ENCODE measurements around the gene CTRB2.

CTRB2 gene

DNA sequence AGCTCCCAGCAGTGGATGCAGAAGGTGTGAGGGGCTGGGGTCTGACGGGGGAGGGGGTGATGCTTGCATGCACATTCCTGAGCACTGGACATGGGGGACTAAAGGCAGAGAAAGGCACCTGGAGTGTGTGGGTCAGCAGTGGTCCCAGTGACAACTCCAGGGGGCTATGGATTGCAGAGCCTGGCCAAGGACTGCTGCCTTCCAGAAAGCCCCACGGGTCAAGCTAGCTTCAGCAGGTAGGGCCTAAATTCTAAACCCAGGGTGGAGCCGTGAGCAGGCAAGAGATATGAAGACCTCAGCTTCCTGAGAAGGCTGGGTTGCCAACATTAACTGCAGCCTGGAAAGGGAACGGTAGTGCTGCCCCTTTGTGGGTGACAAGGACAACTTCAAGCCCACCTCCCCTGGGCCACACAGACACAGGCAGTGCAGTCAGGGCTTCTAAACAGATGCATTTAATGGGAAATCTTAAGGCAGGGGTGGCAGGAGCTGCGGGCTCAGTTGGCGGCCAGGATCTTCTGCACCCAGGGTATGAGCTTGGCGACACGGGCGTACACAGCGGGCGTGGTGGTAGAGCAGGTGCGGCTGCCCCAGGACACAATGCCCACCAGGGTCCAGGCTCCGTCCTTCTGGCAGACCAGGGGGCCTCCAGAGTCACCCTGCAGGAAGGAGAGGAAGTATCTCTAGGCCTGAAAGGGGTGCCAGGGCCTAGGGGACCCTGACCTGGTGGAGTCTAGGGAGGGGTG, 3.1 kb downstream of the CTRB2 start:
- no peak for DNase-seq

DNA sequence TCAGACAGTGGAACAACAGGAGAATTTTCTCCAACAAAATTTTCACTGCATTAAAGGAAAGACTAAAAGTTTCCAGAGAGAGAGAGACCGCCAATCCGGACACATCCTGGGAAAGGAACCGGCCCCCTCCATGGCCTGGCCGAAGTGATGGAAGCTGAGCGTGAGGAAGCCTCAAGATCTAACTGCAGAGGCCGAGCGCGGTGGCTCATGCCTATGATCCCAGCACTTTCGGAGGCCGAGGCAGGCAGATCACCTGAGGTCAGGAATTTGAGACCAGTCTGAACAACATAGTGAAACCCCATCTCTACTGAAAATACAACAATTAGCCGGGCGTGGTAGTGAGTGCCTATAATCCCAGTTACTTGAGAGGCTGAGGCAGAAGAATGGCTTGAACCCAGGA, 3.9 kb downstream of the CTRB2 start:
- no peak for DNase-seq

DNA sequence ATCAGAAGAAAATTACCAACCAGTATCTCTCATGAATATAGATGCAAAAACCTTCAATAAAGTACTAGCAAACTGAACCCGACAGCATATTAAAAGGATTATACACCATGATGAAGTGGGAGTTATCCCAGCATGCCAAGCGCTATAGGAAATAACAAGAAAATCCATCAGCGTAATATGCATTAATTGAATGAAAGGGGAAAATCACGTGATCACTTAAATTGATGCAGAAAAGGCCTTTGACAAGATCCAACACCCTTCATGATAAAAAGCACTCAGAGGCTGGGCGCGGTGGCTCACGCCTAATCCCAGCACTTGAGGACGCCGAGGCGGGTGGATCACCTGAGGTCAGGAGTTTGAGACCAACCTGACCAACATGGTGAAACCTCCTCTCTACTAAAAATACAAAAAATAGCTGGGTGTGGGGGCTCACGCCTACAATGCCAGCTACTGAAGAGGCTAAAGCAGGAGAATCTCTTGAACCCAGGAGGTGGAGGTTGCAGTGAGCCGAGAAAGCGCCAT, 4.8 kb downstream of the CTRB2 start:
- no peak for DNase-seq

DNA sequence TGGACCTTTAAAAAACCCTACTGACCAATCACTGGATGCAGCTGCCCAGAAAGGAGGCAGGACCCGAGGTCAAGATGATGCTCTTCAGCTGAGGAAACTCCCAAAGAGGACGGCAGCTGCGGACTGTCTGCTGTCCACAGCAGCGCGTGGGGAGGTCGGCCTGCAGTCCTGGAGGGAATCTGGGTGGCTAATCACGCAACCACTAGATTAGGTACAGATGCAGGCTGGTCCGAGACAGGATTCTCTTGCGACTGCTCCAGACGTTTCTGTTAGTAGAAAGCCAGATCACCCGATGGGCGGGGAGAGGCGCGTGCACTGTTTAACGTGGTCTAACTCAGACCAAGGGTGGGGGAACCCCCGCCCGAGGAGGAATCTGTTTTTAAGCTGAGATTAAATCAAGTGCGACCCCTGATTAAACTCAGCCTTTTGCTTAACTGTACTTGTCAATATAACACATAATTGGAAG, 8.8 kb downstream of the CTRB2 start:
- DNase-seq = no peak

DNA sequence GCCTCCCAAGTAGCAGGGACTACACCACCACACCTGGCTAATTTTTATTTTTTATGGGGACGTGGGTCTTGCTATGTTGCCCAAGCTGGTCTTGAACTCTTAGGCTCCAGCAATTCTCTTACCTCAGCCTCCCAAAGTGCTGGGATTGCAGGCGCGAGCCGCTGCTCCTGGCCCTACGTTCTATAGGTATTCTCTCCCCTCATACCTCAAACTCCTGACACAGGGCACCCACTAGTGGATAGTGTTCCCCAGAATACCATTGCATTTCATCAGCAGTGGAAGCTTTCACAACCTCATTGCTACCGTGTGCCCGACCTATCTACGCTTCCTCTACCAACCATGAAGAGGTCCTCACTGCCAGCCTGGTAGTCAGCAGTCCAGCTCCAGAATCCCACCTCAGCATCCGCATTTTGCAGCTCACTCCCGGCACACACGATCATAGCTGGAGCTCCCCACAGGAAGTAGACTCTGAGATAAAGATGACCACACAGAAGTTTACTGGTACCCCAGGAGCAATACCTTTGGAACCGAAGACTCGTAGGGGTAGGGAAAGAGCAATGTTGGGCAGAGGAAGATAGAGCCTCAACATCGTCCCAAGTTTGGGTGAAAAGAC, 9.3 kb downstream of the CTRB2 start:
- no peak for DNase-seq

DNA sequence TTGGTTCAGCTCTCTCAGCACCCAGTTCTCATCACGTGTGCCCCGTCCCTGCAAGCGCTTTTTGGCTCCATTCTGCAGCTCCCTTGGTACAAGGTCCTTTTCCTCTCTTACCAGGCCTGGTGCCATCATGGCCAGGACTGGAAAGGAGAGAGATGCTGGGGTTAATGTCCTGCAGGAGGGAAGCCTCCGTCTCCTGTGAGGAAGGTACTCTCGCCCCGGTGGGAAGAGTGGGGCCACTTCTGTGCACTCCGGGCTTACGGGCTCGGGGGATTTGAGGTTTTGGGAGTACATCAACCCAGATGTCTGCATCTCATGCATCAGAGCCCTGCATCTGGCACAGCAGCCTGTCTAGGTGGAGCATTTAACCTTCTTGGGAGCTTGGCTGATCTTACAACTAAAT, 10.1 kb downstream of the CTRB2 start:
- no peak for DNase-seq

DNA sequence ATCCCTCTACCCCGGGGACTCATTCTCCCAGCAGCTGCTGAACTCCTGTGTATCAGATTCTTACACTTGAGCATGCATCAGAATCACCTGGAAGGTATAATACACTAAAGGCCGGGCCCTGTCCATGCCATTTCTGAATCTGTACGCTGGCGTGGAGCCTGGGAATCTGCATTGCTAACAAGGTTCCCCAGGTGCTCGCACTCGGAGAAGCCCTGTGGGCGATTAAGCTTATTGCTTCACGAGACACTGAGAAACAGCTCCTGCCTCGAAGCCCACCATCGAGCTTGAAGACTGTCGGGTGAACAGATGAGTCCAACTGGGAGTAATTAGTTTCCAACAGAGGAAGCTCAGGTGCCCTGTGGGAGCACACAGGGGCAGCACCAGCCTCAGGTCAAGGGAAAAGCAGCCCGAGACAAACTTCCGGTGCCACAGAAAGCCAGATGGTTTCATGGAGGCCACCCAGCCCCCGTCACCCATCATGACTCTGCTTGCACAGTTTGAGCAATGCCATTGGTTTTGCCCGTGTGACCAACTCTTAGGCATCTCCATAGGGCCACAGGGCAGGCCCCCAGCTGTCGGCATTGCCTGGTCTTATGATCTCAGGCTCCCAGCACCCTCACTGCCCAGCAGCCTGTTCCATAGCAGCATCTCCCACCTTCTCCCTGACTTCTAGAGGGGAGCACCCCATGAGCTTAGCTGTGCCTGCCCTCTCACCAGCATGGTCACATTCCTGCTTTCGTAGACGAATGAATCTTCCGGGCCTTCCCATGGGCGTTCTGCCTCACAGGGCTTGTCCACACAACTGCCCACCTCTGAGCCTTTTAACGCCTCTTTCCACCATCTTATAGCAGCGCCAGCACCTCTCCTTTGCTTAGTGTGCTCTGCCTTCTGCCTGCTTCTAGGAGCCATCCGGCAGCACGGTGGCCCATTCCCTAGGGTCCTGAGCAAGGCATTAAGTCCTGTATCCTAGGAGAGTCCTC, 10.9 kb downstream of the CTRB2 start:
- no peak for DNase-seq

DNA sequence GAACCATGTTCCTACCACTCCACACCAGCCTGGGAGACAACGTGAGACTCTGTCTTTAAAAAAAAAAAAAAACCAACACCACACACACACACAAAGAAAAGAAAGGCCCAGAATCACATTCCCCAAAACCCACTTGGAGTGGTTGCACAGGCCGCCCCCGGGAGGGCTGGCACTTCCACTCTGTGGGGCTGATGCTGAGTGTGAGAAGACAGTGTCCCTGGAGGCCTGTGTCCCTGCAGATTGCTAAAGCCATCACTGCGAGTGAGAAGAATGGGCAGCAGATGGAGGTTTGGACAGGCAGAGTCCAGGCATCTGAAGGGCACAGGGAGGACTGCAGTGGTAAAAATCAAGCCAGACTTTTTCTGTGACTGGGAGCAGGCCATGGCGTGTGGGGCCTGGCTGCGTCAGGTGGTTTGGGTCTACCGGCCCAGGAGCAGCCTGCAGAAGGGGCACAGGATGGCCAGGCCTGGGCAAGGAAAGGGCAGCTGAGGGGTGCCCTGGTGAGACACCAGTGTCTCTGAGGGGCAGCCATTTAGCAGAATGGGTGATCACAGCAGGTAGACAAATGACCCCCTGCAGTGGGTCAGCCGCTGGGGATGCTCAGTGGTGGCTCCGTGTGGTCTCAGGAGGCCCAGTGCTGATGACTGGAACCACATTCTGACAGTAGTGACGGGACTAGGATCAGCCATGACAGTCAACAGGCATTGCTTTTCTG, 13.1 kb downstream of the CTRB2 start:
- no peak for DNase-seq

DNA sequence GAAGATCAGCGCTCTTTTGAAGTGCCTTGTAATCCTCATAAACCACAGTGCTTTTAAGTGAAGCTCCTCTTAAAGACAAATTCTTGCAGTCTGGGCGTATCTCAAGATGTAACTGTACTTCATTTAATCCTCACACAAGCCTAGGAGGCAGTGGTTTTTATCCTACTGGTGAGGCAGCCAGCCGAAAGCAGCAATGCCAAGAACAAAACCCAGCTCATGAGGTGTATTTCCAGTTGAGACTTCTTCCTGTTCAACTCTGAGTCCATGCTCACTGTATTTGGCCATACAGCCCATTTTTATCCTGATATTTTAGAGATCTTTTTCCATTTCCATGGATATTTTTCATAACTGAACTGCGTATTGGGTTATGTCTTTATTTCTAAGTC, 13.7 kb downstream of the CTRB2 start:
- DNase-seq = no peak

DNA sequence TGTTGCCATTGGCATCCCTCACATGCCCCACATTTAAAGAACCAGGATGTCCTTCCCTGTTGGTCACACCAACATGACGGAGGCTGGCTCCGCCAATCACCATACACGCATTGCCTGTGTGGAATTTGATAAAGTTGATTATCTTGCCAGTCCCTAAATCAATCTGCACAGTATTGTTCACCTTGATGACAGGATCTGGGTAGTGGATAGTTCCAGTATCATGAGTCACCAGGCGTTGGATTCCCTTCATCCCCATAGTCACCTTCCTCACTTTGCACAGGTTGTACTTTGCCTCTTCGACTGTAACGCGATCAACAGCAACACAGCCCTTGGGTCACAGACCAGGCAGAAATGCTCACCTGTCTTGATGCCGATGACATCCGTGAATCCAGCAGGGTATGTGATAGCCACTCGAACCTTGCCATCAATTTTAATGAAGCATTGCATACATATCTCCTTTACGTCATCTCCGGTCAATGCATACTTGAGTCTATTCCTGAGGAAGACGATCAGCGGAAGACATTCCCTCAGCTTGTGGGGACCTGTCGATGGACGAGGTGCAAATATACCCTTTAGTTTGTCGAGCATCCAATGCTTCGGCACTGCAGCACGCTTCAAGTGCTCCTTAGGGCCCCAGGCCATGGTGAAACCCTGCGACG, 14.2 kb downstream of the CTRB2 start:
- no peak for DNase-seq

DNA sequence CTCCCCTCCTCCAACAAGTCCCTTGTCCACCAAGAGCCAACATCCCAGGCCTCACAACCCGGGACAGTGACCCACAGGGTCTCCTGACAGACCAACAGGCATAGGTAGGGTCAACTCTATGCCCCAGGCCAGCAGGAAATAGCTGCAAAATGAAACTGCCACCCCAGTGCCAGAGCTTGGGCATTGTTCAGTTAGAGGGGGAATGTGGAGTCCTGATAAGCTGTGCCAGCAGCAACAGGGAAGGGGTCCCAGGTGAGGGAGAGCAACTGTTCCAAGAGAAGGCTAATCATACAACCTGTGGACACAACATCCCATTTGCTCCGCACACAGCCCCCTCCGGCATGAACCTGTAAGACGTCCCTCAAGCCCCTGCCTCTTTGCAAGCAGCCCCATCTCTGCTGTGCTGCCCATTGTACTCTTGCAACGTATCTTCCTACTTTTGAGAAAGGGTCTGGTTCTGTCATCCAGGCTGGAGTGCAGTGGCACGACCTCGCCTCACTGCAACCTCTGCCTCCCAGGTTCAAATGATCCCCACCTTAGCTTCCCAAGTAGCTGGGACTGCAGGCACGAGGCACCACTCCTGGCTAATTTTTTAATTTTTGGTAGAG, 17.2 kb downstream of the CTRB2 start:
- DNase-seq = no peak

DNA sequence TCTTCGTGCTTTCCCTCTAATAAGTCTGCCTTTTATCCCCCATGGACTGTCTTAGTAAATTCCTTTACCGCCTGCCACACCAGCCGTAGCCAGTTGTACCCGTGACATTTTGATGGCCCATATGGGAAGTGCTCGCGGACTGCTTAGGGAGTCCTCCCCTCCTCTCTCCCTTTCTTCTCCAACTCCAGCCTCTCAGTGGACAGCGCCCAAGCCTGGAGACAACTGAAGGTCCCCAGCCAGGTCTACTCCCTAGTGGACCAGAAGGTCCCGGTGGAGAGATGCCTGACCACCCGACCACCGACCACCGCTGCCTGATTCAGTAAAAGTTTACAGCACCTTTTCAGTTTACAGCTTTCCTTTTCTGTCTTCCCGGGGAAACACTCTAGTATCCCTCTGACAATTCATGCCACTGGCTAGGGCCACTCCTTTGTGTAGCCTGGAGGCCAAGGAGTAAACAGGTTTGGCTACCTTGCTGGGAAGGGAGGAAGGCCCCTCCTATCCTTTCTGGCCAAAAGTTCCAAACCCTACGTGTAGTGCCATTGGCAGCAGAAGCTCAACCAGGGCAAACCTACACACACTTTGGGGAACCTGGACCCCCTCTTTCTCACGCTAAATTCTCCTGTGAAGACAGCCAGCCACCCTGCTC, 18.0 kb downstream of the CTRB2 start:
- no peak for DNase-seq

DNA sequence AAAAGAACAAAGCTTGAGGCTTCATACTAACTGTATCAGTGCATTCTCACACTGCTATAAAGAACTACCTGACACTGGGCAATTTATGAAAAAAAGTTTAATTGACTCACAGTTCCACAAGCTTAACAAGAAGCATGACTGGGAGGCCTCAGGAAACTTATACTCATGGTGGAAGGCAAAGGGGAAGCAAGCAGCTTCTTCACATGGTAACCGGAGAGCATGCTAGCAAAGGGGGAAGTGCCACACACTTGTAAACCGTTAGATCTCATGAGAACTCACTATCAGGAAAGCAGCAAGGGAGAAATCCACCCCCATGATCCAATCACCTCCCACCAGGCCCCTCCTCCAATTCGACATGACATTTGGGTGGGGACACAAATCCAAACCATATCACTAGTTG, 25.3 kb downstream of the CTRB2 start:
- no peak for DNase-seq

DNA sequence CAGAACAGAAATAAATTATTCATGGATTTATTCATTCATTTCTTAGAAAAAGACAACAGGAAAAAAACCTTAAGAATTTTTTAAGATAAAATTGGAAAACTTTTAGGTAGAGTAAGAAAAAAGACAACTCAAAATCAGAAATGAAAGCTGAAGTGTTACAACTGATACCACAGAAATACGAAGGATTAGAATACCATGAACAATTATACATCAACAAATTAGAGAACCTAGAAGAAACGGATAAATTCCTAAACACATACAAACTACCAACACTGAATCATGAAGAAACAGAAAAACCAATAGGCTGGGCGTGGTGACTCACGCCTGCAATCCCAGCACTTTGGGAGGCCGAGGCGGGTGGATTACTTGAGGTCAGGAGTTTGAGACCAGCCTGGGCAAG, 27.8 kb downstream of the CTRB2 start:
- no peak for DNase-seq

DNA sequence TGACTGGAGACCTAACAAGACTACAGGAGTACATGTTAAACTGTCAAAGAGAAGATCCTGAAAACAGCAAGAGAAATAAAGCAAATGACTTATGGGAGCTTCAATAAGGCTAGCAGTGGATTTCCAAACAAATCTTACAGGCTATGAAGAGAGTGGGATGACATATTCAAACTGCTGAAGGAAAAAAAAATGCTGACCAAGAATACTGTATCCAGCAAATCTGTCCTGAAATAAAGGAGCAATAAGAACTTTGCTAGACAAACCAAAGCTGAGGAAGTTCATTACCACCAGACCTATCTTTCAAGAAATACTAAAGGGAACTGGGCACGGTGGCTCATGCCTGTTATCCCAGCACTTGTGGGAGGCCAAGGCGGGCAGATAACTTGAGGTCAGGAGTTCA, 30.0 kb downstream of the CTRB2 start:
- no peak for DNase-seq

DNA sequence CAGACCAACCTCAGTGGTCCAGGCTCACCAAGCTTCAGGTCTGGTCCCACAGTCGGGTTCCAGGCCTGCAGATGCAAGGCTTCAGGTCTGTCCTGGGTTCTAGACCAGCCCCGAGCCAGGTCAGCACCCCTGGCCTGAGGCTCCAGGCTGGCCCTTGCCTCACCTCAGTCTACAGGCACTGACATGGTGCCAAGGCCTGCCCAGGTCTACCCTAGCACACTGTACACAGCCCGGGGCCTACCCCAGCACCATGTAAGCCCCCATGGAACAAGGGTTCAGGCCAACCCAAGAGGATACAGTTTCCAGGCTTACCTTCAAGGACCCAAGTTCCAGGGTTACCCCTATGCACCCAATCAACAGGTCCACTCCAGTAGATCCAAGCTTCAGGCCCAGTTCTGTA, 31.9 kb downstream of the CTRB2 start:
- no peak for DNase-seq

DNA sequence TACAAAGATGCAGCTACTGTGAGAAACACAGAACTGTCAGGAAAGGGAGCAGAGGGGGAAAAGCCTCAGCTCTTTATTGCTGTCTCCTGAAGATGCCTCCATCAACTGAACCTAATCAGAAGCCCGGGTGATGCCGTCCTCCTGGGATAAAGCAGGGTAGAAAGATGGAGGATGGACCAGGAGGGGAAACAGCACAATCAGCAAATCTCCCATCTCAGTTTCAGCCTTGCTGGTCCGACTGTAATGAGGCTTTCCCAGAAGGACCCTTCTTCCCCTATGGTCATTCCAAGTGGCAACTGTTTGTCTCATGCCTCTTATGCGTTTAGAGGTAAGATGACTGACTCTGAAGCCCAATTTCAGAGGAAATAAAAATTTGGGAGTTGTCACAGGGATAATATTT, 34.4 kb downstream of the CTRB2 start:
- no peak for DNase-seq

DNA sequence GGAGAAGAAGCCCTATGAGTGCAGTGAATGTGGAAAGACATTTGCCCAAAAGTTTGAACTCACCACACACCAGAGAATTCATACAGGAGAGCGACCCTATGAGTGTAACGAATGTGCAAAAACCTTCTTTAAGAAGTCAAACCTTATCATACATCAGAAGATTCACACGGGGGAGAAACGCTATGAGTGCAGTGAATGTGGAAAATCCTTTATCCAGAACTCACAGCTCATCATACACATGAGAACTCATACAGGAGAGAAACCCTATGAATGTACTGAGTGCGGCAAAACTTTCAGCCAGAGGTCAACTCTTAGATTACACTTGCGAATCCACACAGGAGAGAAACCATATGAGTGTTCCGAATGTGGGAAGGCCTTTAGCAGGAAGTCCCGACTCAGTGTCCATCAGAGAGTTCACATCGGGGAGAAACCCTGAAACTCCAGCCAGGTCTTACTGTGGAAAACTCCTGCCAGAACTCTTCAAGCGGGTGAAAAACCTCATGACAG, 37.0 kb downstream of the CTRB2 start:
- DNase-seq = no peak

DNA sequence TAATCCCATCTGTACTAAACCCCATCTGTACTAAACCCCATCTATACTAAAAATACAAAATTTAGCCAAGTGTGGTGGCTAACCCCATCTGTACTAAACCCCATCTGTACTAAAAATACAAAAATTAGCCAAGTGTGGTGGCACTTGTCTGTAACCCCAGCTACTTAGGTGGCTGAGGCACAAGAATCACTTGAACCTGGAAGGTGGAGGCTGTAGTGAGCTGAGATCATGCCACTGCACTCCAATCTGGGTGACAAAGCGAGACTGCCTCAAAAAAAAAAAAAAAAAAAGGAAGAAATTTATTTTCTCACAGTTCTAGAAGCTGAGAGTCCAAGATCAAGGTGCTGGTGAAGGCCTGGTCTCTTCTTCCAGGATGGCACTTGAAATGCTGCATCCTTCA, 46.6 kb downstream of the CTRB2 start:
- no peak for DNase-seq
